OCI-LY3 (cell line): Measurements from ENCODE around the gene NEK5.

ENCODE experiments used
- H2AFZ ChIP-seq: fragments of 200-600, 300-600 bp; shearing (Covaris generic); 2 replicates; pipeline ENCODE4 v1.6.0; 2014; ENCODE audit warnings: antibody characterized with exemption, low read depth, low read length
- H3K27ac ChIP-seq: fragments of 200-600, 300-600 bp; sonication (generic); 2 replicates; pipeline ENCODE4 v1.5.1; 2014; ENCODE audit warnings: mild to moderate bottlenecking, low read length, moderate library complexity, mixed read lengths
- H3K27me3 ChIP-seq: fragments of 200-600, 300-600 bp; sonication (generic); 2 replicates; pipeline ENCODE4 v1.6.1; 2014; ENCODE audit warnings: low read depth, low read length, mixed read lengths
- H3K36me3 ChIP-seq: fragments of 200-600, 300-600 bp; sonication (generic); replicated peaks from 2 replicates; pipeline ENCODE3; 2014; ENCODE audit warnings: low read depth, low read length, mixed read lengths
- H3K4me1 ChIP-seq: fragments of 300-600, 200-600 bp; sonication (generic); 2 replicates; pipeline ENCODE4 v1.6.1; 2014; ENCODE audit warnings: low read length, mixed read lengths
- H3K4me2 ChIP-seq: fragments of 200-600, 300-600 bp; sonication (generic); 2 replicates; pipeline ENCODE4 v1.6.1; 2014; ENCODE audit warnings: low read length, mixed read lengths
- H3K4me3 ChIP-seq: fragments of 300-600, 200-600 bp; sonication (generic); 2 replicates; pipeline ENCODE4 v1.5.1; 2014; ENCODE audit warnings: antibody characterized with exemption, mild to moderate bottlenecking, low read length, moderate library complexity
- H3K79me2 ChIP-seq: fragments of 300-600, 200-600 bp; shearing (Covaris generic); 2 replicates; pipeline ENCODE4 v1.6.1; 2014; ENCODE audit warnings: mild to moderate bottlenecking, low read length, mixed read lengths
- H3K9ac ChIP-seq: fragments of 300-600, 200-600 bp; shearing (Covaris generic); 2 replicates; pipeline ENCODE4 v1.6.0; 2014; ENCODE audit warnings: mild to moderate bottlenecking, low read length, moderate library complexity
- H3K9me3 ChIP-seq: fragments of 200-600, 300-600 bp; shearing (Covaris generic); 2 replicates; pipeline ENCODE4 v1.6.1; 2014; ENCODE audit warnings: low read length, mixed read lengths; ENCODE audit not compliant: insufficient read depth
- H4K20me1 ChIP-seq: fragments of 200-600, 300-600 bp; sonication (generic); 2 replicates; pipeline ENCODE4 v1.6.1; 2016; ENCODE audit warnings: low read length, mixed read lengths; ENCODE audit not compliant: insufficient read depth
- CTCF ChIP-seq: fragments of 200-600, 300-600 bp; sonication (generic); IDR thresholded peaks from 2 replicates; pipeline ENCODE4 v1.5.1; 2014; ENCODE audit warnings: antibody characterized with exemption, low read length, low read depth
- EZH2phosphoT487 ChIP-seq: fragments of 200-600 bp; shearing (Covaris generic); IDR thresholded peaks from 2 replicates; pipeline ENCODE4 v1.6.1; 2018; ENCODE audit warnings: antibody characterized with exemption, mixed run types, low read depth

Gene NEK5

GRCh38 chr13:52025475-52026245, 103.2 kb downstream of the NEK5 start:
- H3K9me3 ChIP-seq: no peaks in the 10 kb centered on the region
- H3K4me1 ChIP-seq: no peaks in the 10 kb centered on the region
- no peak for TF ChIP-seq CTCF
- TF ChIP-seq EZH2phosphoT487: no peak
- H3K4me2 ChIP-seq: no peak overlapping the region
- H2AFZ ChIP-seq: no peak overlapping the region
- no peak overlapping the region for H3K9ac ChIP-seq
- H3K27me3 ChIP-seq: no peaks in the 10 kb centered on the region
- H3K79me2 ChIP-seq: peaks cover 9% of the 10 kb centered on the region; the same call in 1 of the 2 replicates
- H3K4me3 ChIP-seq: no peak overlapping the region
- no peak overlapping the region for H3K27ac ChIP-seq
- H4K20me1 ChIP-seq: peaks cover 14% of the 10 kb centered on the region; the same call in 1 of the 2 replicates
- H3K36me3 ChIP-seq: peaks cover 44% of the 10 kb centered on the region

GRCh38 chr13:52024481-52024880, 104.4 kb downstream of the NEK5 start, which contains the start of gene UTP14C:
Gene UTP14C, plus strand, starts transcription at chr13:52024691. Its CDS starts 4,114 bp downstream, at chr13:52028805.
- H3K4me3 ChIP-seq: no peak within 1 kb of the TSS
- no peak within 1 kb of the TSS for H3K4me2 ChIP-seq
- peaks cover 14% of the 10 kb centered on the region; the same call in 1 of the 2 replicates for H4K20me1 ChIP-seq
- no peak within 1 kb of the TSS for H2AFZ ChIP-seq
- H3K9ac ChIP-seq: no peak within 1 kb of the TSS
- H3K27me3 ChIP-seq: no peaks in the 10 kb centered on the region
- TF ChIP-seq CTCF (no peak), EZH2phosphoT487 (no peak)
- H3K36me3 ChIP-seq: peaks cover 46% of the 10 kb centered on the region
- H3K79me2 ChIP-seq: peaks cover 9% of the 10 kb centered on the region; the same call in 1 of the 2 replicates
- no peaks in the 10 kb centered on the region for H3K4me1 ChIP-seq
- no peak within 1 kb of the TSS for H3K27ac ChIP-seq
- H3K9me3 ChIP-seq: no peaks in the 10 kb centered on the region

- H3K27me3 ChIP-seq: no peaks in the 10 kb centered on the region
- H3K27ac ChIP-seq: no peak overlapping the region
- H3K4me1 ChIP-seq: no peaks in the 10 kb centered on the region
- H3K9me3 ChIP-seq: no peaks in the 10 kb centered on the region
- peaks cover 43% of the 10 kb centered on the region for H3K36me3 ChIP-seq
- TF ChIP-seq EZH2phosphoT487: no peak
- no peak for TF ChIP-seq CTCF
- H2AFZ ChIP-seq: no peak overlapping the region
- peaks cover 14% of the 10 kb centered on the region; the same call in 1 of the 2 replicates for H4K20me1 ChIP-seq
- peaks cover 19% of the 10 kb centered on the region; the same call in 1 of the 2 replicates for H3K79me2 ChIP-seq
- H3K4me3 ChIP-seq: no peak overlapping the region
- no peak overlapping the region for H3K4me2 ChIP-seq
- no peak overlapping the region for H3K9ac ChIP-seq
Measured at GRCh38 chr13:52022356-52022755, 106.5 kb downstream of the NEK5 start.

GRCh38 chr13:52020191-52020590, 108.7 kb downstream of the NEK5 start:
- peaks cover 30% of the 10 kb centered on the region for H3K36me3 ChIP-seq
- no peaks in the 10 kb centered on the region for H4K20me1 ChIP-seq
- H3K4me3 ChIP-seq: no peak overlapping the region
- no peaks in the 10 kb centered on the region for H3K9me3 ChIP-seq
- H3K9ac ChIP-seq: no peak overlapping the region
- H3K27ac ChIP-seq: no peak overlapping the region
- H3K27me3 ChIP-seq: no peaks in the 10 kb centered on the region
- H3K4me1 ChIP-seq: no peaks in the 10 kb centered on the region
- H3K4me2 ChIP-seq: no peak overlapping the region
- H3K79me2 ChIP-seq: peaks cover 20% of the 10 kb centered on the region
- H2AFZ ChIP-seq: no peak overlapping the region
- TF ChIP-seq EZH2phosphoT487 (no peak), CTCF (no peak)
